Stimulated activated CD4-positive, alpha-beta T cell treated with anti-CD3 and anti-CD28 coated beads, Interleukin-2, amount 100 ng/mL, for 48 hours (primary cell): ENCODE measurements around the gene LEP.

Experiments
- DNase-seq, 2 donors: peaks; one replicate each; pipeline ENCODE4 v3.0.0-alpha.2; 2020

Gene LEP

GRCh38 chr7:128251337-128251736, 10.3 kb downstream of the LEP start:
- no peak for DNase-seq

GRCh38 chr7:128253701-128254100, 12.6 kb downstream of the LEP start:
- DNase-seq = no peak

GRCh38 chr7:128254470-128254869, 13.4 kb downstream of the LEP start:
- DNase-seq = no peak

DNA sequence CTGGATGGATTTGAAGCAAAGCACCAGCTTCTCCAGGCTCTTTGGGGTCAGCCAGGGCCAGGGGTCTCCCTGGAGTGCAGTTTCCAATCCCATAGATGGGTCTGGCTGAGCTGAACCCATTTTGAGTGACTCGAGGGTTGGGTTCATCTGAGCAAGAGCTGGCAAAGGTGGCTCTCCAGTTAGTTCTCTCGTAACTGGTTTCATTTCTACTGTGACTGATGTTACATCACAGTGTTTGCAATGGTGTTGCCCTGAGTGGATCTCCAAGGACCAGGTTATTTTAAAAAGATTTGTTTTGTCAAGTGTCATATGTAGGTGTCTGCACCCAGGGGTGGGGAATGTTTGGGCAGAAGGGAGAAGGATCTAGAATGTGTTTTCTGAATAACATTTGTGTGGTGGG, 14.2 kb downstream of the LEP start:
- DNase-seq = no peak

- no peak for DNase-seq
Observed at GRCh38 chr7:128257458-128257857, 16.4 kb downstream of the LEP start.

DNA sequence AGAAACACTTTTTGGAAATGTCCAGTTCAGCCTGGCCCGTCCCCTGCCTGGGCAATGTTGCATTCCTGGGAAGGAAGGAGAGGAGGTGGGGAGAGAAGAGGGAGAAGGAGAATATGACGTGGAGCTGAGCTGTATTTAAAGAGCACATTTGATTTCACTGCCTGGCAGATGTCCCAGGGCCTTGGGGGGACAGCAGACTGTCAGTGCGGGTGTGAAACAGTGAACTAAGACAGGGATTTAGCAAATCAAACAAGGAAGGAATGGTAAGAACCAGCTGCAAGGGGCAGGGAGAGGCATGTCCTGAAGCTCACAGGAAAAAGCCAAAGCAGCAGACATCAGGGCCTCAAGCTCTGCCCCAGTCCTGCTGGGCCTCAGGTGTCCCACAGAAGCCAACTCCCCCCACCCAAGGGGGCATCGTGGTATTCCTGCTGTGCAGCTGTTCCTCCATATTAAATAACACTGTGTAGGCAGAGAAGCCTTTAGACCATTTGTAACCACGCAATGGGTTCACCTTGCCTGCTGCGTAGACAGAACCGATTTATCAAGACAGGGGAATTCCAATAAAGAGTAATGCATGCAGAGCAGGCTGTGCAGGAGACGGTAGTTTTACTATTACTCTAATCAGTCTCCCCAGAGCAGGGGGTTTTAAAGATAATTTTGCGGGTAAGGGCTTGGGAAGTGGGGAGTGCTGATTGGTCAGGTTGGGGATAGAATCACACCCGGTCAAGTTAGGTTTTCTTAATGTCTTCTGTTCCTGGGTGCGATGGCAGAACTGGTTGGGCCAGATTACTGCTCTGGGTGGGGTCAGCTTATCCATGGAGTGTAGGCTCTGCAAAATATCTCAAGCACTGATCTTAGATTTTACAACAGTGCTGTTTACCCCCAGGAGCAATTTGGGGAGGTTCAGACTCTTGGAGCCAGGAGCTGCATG, 18.3 kb downstream of the LEP start:
- no peak for DNase-seq

GRCh38 chr7:128260069-128260795, 19.2 kb downstream of the LEP start:
- DNase-seq = no peak

DNA sequence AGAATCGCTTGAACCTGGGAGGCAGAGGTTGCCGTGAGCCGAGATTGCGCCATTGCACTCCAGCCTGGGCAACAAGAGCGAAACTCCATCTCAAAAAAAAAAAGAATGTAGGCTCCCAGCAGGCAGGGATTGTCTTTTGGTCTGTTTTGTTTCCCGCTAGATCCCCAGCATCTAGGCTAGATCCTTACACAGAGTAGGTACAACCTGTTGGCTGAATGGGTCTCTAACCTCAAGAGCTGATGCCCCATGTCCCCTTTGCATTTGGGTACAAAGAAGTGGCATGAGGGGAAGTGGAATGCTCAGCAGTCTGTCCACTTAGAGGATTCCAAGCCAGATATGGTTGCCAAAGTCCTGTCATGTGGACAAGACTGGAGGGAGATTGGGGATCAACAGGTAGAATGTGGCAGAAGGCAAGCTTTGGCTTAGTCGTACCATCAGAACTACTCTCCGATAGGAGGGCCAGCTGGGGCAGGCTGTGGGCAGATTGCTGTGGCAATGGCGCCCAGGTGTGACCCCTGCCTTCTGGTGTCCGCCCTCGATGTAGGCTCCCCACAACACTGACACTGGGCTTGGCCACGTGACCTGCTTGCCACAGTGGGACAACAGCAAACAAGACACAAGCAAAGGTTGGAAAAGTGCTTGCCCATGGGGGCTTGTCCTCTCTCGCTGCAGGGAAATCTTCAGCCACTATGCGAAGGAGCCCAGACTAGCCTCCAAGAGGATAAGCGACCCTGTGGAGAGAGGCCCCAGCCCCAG, 21.4 kb downstream of the LEP start:
- DNase-seq = no peak

GRCh38 chr7:128263420-128263819, 22.3 kb downstream of the LEP start:
- DNase-seq = no peak

GRCh38 chr7:128264477-128264876, 23.4 kb downstream of the LEP start:
- no peak for DNase-seq

GRCh38 chr7:128265156-128265905, 24.3 kb downstream of the LEP start:
- DNase-seq = no peak

GRCh38 chr7:128265906-128266300, 24.8 kb downstream of the LEP start:
- no peak for DNase-seq

GRCh38 chr7:128266529-128266882, 25.4 kb downstream of the LEP start:
- no peak for DNase-seq

- no peak for DNase-seq
Observed at GRCh38 chr7:128266883-128267594, 26.0 kb downstream of the LEP start.

- DNase-seq = no peak
Observed at GRCh38 chr7:128267595-128267924, 26.5 kb downstream of the LEP start.

DNA sequence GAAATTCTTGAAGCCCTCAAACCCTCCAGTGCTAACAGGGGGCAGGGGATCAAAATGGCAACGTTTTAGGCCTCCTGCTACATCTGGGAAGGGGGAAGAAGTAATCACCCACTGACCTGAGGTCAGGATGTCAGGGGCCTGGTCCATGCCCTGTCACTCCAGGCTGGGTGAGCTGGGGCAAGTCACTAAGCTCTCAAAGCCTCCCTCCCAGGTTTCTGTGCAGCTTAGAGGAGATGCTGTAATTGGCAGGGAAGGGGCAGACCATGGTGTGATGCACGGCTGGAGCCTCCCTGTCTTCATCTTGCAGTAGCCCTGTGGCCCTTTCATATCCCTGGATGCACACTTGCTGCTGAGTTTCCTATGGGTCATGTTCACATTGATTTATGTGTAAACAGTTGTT, 27.2 kb downstream of the LEP start:
- no peak for DNase-seq

- DNase-seq = no peak
Observed at GRCh38 chr7:128270826-128271272, 29.8 kb downstream of the LEP start.

DNA sequence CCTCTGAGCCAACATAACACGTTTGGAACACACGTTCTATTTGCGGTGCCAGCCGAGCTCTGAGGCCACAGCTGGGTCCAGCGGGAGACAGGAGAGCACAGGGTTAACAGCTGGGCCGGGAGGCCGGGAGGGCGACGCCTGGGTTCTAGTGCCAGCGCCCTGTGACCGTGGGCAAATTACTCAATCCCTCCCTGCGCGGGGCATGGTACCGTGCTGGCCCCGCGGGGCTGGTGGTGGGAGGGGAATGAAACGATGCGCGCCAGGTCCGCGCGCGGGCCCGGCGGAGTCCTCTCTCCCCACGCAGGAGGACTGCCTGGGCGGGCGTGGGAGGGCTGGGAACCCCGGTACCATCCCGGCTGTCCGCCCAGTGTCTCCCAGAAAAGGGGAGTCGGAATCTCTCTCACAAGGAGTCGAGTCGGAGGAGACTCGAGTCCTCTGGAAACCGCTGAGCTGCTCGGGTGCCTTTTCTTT, 30.4 kb downstream of the LEP start:
- no peak for DNase-seq

GRCh38 chr7:128271942-128272481, 30.9 kb downstream of the LEP start:
- DNase-seq = no peak

GRCh38 chr7:128274246-128274883, 33.3 kb downstream of the LEP start:
- DNase-seq = no peak
